Keratinocyte (primary cell): ENCODE measurements around the gene ERBIN.

Source experiments
- EZH2 ChIP-seq: IDR thresholded peaks from one replicate; pipeline ENCODE4 v1.6.1; 2012; ENCODE audit warnings: inconsistent platforms, mild to moderate bottlenecking, low read length, moderate library complexity
- TF ChIP-seq, protein P1 (sequence below), 3 experiments: IDR thresholded peaks in 1 of 3; conservative IDR thresholded peaks in 1 of 3; optimal IDR thresholded peaks in 1 of 3; 2 replicates in 2 of 3; 3 replicates in 1 of 3; pipeline versions ENCODE3 to v1.5.1; 2011; ENCODE audit warnings: low read length in 3 of 3, mild to moderate bottlenecking in 3 of 3, moderate library complexity in 2 of 3, control low read depth in 1 of 3, inconsistent platforms in 1 of 3; ENCODE audit not compliant: insufficient read depth in 2 of 3; ENCODE audit errors: extremely low read depth in 1 of 3

GRCh38 chr5:65969539-65970393 lies 43.4 kb downstream of the ERBIN start:
- TF ChIP-seq, protein P1, sequence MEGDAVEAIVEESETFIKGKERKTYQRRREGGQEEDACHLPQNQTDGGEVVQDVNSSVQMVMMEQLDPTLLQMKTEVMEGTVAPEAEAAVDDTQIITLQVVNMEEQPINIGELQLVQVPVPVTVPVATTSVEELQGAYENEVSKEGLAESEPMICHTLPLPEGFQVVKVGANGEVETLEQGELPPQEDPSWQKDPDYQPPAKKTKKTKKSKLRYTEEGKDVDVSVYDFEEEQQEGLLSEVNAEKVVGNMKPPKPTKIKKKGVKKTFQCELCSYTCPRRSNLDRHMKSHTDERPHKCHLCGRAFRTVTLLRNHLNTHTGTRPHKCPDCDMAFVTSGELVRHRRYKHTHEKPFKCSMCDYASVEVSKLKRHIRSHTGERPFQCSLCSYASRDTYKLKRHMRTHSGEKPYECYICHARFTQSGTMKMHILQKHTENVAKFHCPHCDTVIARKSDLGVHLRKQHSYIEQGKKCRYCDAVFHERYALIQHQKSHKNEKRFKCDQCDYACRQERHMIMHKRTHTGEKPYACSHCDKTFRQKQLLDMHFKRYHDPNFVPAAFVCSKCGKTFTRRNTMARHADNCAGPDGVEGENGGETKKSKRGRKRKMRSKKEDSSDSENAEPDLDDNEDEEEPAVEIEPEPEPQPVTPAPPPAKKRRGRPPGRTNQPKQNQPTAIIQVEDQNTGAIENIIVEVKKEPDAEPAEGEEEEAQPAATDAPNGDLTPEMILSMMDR (optimal IDR thresholded peaks at IDR 0.05 in 1 of 3, IDR thresholded peaks at IDR 0.05 in 1 of 3, conservative IDR thresholded peaks at IDR 0.05 in 1 of 3; ENCODE audit: extremely low read depth in 1 of 3, insufficient read depth in 2 of 3, low read length in 3 of 3), result no peak
- no peak for TF ChIP-seq EZH2
